Epithelial cell of proximal tubule (primary cell): ENCODE data around the gene TRABD2A. TPM values are rescaled to one million over a fixed set of nuclear protein-coding genes. Genes with fewer than 3 reads are reported as not detected.
"Not testable (repeated sequence)": the region's sequence is repeated elsewhere in the genome, so short reads cannot be mapped to it uniquely, and the experiment has no call there.

Source experiments
- DNase-seq: peaks from one replicate; pipeline ENCODE4 v3.0.0-alpha.2; 2011; ENCODE audit warnings: low read depth
- H3K4me3 ChIP-seq: 2 replicates; pipeline ENCODE4 v1.5.1; 2011; ENCODE audit warnings: low read depth, mild to moderate bottlenecking, low read length
- CTCF ChIP-seq: conservative IDR thresholded peaks from 2 replicates; pipeline ENCODE4 v1.5.1; 2012; ENCODE audit warnings: low read depth, mild to moderate bottlenecking, low read length
- total RNA-seq: library from RNA; depleted of rRNA; stranded (reverse); fragments of >200 nt; gene quantifications from 2 replicates; pipeline ENCODE4 v1.2.3, GENCODE V29; 2015

Gene TRABD2A
- total RNA-seq, 1 donor from 2014 or later = 0.58 TPM

DNA sequence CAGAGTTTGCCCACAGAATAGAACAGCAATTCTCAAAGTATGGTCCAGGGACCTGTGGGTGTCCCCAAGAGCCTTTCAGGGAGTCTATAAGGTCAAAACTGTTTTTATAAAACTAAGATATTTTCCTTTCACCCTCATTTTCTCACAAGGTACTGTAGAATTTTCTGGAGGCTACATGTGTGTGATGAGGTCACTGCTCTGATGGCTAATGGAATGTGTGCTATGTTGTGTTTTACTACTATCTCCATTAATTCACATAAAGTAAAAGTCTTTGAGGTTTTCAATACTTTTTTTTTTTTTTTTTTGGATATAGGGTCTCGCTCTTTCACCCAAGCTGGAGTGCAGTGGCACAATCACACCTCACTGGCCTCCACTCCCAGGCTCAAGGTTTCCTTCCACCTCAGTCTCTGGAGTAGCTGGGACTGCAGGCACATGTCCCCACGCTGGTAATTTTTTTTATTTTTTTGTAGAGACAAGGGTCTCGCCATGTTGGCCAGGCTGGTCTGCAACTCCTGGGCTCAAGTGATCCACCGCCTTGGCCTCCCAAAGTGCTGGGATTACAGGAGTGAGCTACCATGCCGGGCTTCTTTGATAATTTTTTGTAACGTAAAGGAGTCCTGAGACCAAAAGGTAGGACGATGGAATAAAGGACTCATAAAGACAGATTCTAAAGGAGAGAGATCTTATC is 1.8 kb downstream of the TRABD2A start:
- TF ChIP-seq CTCF = no peak
- DNase-seq = no peak
- no peak overlapping the region for H3K4me3 ChIP-seq

DNA sequence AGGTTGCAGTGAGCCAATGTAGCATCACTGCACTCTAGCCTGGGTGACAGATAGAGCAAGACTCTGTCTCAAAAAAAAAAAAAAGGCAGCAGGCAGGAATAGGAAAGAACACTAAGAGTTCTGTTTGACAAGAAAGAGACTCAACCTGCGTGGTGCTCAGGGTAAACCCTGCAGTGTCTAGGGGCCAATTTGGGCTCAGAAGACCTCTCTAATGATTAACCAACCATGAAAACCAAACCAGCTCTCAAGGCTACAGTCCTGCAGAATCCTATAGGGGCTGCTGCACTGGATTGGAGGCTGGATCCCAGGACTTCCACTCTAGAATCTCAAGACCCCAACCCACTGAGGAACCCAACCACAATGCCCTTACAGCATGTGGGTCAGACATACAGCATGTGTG is 2.4 kb downstream of the TRABD2A start:
- no peak for DNase-seq
- no peak for TF ChIP-seq CTCF
- H3K4me3 ChIP-seq = no peak overlapping the region

DNA sequence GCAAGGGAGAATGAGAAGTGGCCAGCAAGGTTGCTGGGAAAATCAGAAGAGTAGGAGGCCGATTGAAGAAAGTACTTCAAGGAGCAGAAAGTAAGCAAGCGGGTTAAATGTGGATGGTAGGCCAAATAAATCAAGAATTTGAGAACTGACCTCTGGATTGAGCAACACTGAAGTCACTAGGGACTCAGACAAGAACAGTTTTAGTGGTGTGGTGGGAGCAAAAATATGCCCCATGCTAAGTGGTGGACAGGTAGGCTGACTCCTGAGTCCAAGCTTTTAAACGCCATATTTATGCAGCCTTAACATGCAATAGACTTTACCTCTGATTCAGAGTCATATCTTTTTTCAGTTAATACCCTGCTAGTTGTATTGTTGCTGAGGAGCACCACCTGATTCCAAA is 4.5 kb downstream of the TRABD2A start:
- no peak overlapping the region for H3K4me3 ChIP-seq
- no peak for DNase-seq
- TF ChIP-seq CTCF = no peak

- not testable (repeated sequence) for H3K4me3 ChIP-seq, DNase-seq
These were observed 5.3 kb downstream of the TRABD2A start for GRCh38 chr2:84875619-84876018.

- DNase-seq = no peak
- no peak overlapping the region for H3K4me3 ChIP-seq
- TF ChIP-seq CTCF = no peak
These were observed 5.7 kb downstream of the TRABD2A start for GRCh38 chr2:84875213-84875560.

DNA sequence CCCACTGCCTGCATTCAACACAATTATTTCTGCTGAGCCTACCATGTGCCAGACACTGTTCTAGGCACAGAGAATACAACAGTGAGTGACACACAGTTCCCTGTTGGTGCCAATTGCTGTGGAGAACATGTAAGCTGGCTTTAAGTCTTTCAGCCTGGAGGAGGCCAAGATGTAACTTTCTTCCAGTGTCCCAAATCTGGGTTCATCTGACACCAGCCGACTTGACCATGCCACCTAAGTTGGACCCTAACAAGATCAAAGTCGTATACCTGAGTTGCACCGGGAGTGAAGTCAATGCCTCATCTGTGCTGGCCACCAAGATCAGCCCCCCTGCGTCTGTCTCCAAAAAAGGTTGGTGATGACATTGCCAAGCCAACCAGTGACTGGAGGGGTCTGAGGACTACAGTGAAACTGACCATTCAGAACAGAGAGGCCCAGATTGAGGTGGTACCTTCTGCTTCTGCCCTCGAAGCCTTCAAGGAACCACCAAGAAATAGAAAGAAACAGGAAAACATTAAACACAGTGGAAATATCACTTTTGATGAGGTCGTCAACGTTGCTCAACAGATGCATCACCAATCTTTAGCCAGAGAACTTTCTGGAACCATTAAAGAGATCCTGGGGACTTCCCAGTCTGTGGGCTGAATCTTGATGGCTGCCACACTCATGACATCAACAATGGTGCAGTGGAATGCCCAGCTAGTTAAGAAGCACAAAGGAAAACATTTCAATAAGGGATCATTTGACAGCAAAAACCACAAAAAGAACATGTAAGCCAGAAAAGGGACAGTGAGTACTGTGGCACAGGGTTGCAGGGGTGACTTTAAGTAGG is 6.3 kb downstream of the TRABD2A start:
- no peak overlapping the region for H3K4me3 ChIP-seq
- TF ChIP-seq CTCF = no peak
- DNase-seq = peak; percentile 23

DNA sequence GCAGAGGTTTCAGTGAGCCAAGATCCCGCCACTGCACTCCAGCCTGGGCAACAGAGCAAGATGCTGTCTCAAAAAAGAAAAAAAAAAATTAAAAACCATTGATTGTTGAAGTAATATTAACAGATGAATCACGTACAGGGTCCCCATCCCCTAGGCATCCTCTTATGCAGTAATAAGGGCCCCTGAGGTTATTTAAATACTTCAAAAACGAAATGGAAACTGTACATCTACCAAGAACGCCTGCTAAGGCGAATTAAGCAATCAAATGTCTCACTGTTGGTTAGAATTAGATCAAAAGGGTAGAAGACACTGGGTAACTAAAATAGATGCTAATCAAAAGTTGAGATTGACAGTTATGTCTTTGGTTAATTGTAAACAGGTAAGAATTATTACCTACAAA is 7.5 kb downstream of the TRABD2A start:
- TF ChIP-seq CTCF = no peak
- DNase-seq = no peak
- no peak overlapping the region for H3K4me3 ChIP-seq

DNA sequence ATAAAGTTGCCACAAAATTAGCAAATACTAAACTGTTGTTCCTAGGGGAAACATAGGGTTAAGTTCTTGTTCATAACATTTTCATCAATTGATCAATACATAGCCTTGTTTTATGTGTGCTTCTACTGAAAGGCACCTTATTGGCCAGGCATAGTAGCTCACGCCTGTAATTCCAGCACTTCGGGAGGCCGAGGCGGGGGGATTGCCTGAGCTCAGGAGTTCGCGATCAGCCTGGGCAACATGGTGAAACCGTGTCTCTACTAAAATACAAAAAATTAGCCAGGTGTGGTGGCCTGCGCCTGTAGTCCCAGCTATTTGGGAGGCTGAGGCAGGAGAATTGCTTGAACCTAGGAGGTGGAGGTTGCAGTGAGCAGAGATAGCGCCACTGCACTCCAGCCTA is 8.2 kb downstream of the TRABD2A start:
- not testable (repeated sequence) for H3K4me3 ChIP-seq

More for the DNA sequence above, 8.2 kb downstream of the TRABD2A start:
- not testable (repeated sequence) for DNase-seq
